ENCODE results near the gene IL22.

The IL22 gene

GRCh38 chr12:68268967-68269366, 15.6 kb upstream of the IL22 start:
- H3K4me3 ChIP-seq (ENCODE audit: low read depth, low read length), result no peak overlapping the region
- no peak for DNase-seq (ENCODE audit: low read depth)
- TF ChIP-seq CTCF (IDR thresholded peaks at IDR 0.05; ENCODE audit: control insufficient read depth, extremely low read depth, insufficient read depth), result no peak

- DNase-seq (ENCODE audit: low read depth), result no peak
- no peak for TF ChIP-seq CTCF (IDR thresholded peaks at IDR 0.05; ENCODE audit: control insufficient read depth, extremely low read depth, insufficient read depth)
- H3K4me3 ChIP-seq (ENCODE audit: low read depth, low read length), result no peak overlapping the region
Measured at GRCh38 chr12:68267892-68268396, 14.5 kb upstream of the IL22 start.

GRCh38 chr12:68264857-68265256, 11.5 kb upstream of the IL22 start:
- H3K4me3 ChIP-seq (ENCODE audit: low read depth, low read length), result no peak overlapping the region
- TF ChIP-seq CTCF (IDR thresholded peaks at IDR 0.05; ENCODE audit: control insufficient read depth, extremely low read depth, insufficient read depth), result no peak
- DNase-seq (ENCODE audit: low read depth), result no peak

- H3K4me3 ChIP-seq (ENCODE audit: low read depth, low read length), result no peak overlapping the region
- no peak for DNase-seq (ENCODE audit: low read depth)
- TF ChIP-seq CTCF (IDR thresholded peaks at IDR 0.05; ENCODE audit: control insufficient read depth, extremely low read depth, insufficient read depth), result no peak
Measured at GRCh38 chr12:68264158-68264855, 10.9 kb upstream of the IL22 start.

GRCh38 chr12:68263366-68263765, 10.0 kb upstream of the IL22 start:
- no peak overlapping the region for H3K4me3 ChIP-seq (ENCODE audit: low read depth, low read length)
- no peak for DNase-seq (ENCODE audit: low read depth)
- no peak for TF ChIP-seq CTCF (IDR thresholded peaks at IDR 0.05; ENCODE audit: control insufficient read depth, extremely low read depth, insufficient read depth)

GRCh38 chr12:68261896-68262295, 8.5 kb upstream of the IL22 start:
- TF ChIP-seq CTCF (IDR thresholded peaks at IDR 0.05; ENCODE audit: control insufficient read depth, extremely low read depth, insufficient read depth), result no peak

GRCh38 chr12:68260153-68260552, 6.7 kb upstream of the IL22 start:
- no peak overlapping the region for H3K4me3 ChIP-seq (ENCODE audit: low read depth, low read length)
- no peak for DNase-seq (ENCODE audit: low read depth)
- TF ChIP-seq CTCF (IDR thresholded peaks at IDR 0.05; ENCODE audit: control insufficient read depth, extremely low read depth, insufficient read depth), result no peak

More at GRCh38 chr12:68261896-68262295, 8.5 kb upstream of the IL22 start:
- DNase-seq (ENCODE audit: low read depth), result no peak
- no peak overlapping the region for H3K4me3 ChIP-seq (ENCODE audit: low read depth, low read length)
